Esophagus squamous epithelium (tissue), 4 donors: ENCODE results near the gene EGR4.

Experiments used
- CTCF ChIP-seq, 6 experiments: fragments of 450-650 bp in 4 of 6; fragments of 200-600 bp in 2 of 6; sonication (generic) in 2 of 6; IDR thresholded peaks; one replicate each; pipeline ENCODE4 v1.5.1; 2016 to 2019; ENCODE audit warnings: antibody characterized with exemption in 6 of 6, mild to moderate bottlenecking in 4 of 6, moderate library complexity in 4 of 6
- POLR2A ChIP-seq, 4 donors: fragments of 450-650 bp; IDR thresholded peaks; one replicate each; pipeline ENCODE4 v1.6.1; 2017; ENCODE audit warnings: antibody characterized with exemption in 4 of 4, mild to moderate bottlenecking in 4 of 4, moderate library complexity in 3 of 4

DNA sequence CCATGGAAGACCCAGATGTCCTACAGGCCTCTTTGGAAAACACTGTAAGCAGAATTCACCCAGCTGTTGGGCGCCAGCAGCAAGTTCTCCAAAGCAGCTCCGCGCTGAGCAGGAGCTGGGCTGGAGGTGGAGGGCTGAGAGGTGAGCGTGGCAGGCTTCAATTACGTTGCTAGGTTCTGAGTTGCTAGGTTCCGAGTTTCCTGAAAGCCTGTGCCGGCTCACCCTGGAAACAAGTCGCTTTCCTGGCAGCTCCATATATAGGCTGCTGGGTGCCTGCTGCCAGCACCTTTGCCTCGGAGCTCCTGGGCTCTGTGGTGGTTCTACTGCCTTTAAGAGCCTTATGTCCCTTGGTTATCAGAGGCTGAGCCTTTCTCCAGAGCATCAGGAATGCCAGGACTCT, 14.4 kb upstream of the EGR4 start:
- no peak for TF ChIP-seq CTCF (IDR thresholded peaks at IDR 0.05)
- no peak for TF ChIP-seq POLR2A (IDR thresholded peaks at IDR 0.05)
